Stimulated activated CD8-positive, alpha-beta memory T cell treated with anti-CD3 and anti-CD28 coated beads, Interleukin-12 subunit alpha, Interleukin-12 subunit beta, amount 100 ng/mL, for 4 hours (primary cell): ENCODE results near the gene GOLGA6L2.
"Not testable (repeated sequence)": the region's sequence is repeated elsewhere in the genome, so short reads cannot be mapped to it uniquely, and the experiment has no call there.

Source experiments
- DNase-seq: peaks from one replicate; pipeline ENCODE4 v3.0.0-alpha.2; 2020; ENCODE audit warnings: low read depth

Gene GOLGA6L2, protein sequence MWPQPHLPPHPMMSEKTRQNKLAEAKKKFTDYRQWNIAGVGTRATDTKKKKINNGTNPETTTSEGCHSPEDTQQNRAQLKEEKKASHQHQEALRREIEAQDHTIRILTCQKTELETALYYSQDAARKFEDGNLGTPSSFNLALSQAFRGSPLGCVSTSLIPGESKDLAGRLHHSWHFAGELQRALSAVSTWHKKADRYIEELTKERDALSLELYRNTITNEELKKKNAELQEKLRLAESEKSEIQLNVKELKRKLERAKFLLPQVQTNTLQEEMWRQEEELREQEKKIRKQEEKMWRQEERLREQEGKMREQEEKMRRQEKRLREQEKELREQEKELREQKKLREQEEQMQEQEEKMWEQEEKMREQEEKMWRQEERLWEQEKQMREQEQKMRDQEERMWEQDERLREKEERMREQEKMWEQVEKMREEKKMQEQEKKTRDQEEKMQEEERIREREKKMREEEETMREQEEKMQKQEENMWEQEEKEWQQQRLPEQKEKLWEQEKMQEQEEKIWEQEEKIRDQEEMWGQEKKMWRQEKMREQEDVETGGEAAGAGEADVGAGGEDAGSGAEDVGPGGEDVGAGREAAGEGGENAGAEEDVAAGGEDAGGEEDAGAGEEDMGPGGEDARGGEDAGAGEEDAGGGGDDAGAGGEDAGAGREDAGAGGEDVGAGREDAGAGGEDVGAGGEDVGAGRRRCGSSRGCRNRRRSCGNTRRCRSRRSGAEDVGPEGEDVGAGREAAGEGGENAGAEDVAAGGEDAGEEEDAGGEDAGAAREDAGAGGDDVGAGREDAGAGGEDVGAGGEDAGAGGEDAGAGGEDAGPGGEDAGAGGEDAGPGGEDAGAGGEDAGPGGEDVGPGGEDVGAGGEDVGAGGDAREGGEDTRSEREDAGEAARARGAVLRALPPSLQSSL

DNA sequence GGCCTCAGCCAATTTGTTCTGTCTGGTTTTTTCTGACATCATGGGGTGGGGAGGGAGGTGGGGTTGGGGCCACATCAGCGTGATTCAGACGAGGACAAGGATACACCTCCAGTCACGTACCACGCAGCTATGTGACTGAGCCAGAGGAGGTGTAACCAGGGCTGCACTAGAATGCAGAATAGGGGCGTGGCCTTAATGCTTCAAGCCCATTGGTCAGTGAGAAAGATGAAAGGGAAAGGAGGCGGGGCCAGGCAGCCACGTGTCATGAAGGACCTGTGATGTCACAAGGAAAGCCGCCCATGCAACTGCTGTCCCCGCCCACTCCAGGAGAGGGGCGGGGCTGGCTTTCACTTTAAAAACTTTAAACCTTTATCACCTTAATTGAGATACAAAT is at the start of gene GOLGA6L2:
TSS of gene GOLGA6L2 (minus strand) at position 137 of the 394 bp plus-strand sequence. CDS start at position 75, 62 bp downstream.
- DNase-seq = no peak

DNA sequence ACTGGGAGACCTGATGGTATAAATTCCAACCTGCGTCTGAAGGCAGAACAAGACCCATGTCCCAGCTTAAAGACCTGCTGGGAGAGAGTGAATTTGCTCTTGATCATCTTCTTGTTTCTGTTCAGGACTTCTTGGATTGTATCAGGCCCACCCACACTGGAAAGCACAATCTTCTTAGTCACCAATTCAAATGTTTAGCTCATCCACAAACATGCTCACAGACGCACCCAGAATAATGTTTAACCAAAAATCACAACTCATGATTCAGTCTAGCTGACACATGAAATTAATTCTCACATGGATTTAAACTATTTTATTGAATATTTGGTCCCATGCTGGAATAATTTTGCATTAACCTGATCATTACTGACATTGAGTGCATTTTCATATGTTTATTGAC is 37.8 kb upstream of the GOLGA6L2 start:
- no peak for DNase-seq

DNA sequence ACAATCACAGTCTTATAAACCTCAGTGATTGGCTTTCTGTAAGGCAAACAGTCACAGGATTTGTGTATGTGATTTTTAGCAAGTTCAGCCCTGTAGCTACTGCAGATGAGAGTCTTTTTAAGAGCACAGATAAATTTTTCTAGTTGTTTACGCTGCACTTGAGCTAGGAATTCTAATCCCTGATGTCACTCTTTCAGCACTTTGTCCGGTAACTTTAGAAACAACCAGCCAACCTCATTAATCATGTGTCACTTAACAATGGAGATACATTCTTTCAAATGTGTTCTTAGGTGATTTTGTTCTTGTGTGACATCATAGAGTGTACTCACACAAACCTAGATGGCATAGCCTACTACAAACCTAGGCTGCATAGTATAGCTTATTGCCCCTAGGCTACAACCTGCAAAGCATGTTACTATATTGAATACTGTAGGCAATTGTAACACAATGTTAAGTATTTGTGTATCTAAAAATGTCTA is 36.8 kb upstream of the GOLGA6L2 start:
- DNase-seq = no peak

DNA sequence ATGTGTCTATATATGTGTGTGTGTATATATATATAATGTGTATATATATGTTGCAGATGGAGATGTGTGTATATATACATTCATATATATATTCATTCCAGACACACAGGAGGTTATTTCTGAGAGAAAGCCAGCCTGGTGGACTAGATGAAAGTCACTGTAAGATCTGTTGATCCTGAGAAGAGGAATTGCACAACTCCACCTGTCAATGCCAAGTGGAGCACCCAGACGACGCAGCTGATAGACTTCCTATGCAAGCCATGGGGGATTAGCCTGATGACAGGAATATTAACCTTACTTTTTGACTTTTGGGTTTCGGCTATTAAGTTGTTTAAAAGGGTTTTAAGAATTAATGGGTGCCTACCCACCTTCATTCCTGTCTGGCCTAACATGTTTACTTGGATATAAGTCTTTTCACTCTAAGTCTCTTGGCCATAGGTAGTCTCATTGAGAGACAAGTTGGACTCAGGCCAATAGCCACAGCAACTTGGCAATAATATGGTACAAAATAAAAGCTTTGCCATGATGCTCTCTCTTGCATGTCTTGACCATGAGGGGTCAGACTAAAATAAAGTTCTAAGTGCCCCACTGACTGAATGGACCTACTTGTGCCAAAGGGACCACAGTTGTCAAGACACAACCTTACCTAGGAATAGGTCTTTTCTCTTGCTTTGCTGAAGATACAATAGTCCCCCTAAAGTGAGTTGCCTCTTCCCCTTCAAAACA is 35.9 kb upstream of the GOLGA6L2 start:
- no peak for DNase-seq

DNA sequence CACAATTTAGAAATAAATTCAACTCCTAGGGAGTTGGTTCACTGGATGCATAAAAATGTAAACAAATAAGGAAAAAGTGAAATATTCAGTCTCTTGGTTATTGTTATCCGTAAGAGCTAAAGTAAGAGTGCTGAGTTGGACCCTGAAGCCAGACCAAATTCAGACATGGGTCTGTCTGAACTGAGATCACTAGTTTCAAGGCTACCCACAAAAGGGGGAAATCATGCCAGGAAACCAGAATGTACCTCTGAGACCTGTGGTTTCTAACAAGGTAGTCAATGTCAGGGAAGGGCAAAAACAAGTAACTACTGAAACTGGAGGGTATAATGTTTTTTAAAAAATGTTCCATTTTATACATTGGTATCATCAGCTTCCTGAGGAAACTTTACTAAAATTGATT is 35.2 kb upstream of the GOLGA6L2 start:
- no peak for DNase-seq

DNA sequence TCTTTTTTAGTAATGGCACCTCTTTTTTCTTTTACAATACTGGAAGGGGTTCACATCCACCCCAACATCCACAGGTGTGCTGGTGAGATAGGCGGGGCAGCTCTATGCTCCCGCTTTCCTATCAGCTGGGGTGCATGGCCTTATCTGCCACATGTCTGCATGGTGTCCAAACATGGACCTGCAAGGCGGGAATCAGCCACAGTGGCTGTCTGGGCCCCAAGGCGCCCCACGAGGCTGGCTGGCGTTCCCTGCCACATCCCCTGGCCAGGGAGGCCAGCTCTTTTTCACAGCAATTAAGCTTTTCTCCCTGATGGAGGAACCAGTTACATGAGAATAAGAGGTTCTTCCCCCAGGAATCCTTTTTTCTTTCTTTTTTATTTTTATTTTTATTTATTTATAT is 30.9 kb upstream of the GOLGA6L2 start:
- no peak for DNase-seq

DNA sequence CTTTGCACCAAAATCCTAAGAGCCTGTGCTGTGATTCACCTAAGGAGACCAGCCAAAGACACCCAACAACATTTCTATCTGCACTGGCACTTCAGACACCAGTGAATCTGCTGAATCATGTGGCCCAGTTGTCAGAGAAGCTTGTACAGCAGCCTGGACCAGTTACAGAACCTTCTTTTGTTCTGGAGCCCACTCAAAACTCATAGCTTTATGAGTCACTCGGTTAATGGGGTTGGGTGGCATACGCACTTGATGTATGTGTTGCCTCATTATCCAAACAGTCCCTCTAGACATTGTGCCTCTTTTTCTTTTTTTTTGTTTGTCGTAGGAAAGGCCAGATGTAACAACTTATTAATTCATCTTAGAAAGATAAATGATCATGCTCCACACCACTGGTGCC is 25.6 kb upstream of the GOLGA6L2 start:
- DNase-seq = no peak

DNA sequence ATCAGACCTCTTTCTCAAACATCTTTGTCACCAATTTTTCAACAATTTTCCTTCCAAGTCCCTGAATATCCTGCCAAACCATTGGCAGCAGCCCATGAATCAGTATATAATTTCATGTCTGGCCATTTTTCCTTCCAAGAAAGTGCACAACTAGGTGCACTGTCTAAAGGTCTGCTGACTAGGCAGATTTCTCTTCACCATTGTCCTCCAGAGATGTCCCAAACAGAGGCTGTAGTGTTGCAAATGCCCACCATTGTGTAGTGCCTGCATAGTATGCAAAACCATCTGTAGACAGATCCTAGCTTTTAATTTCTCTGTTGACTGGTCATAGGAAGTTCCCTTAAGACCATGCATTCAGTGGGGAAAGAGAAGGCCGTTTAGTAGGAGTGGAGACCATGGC is 25.0 kb upstream of the GOLGA6L2 start:
- no peak for DNase-seq

DNA sequence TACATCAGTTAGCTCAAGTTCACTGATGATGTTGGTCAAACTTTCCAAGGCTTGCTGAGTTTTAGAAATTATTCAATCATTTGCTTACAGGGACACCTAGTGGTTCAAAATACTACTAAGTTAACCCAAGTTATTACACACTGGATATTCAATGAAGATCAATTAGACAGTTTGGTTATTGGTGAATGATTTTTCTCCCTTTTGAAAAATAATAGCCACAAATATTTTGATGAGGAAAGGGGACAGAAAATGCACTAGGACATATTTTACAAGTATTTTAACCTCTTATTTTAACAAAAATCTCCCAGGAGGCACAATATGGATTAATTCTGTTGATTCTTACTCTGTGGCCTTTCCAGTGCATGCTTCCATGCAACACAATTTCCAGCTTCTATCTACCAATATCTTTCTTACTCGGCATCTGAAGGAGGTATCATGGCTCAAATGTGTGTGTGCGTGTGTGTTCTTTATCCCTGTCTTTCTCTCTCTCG is 20.1 kb upstream of the GOLGA6L2 start:
- DNase-seq = no peak

DNA sequence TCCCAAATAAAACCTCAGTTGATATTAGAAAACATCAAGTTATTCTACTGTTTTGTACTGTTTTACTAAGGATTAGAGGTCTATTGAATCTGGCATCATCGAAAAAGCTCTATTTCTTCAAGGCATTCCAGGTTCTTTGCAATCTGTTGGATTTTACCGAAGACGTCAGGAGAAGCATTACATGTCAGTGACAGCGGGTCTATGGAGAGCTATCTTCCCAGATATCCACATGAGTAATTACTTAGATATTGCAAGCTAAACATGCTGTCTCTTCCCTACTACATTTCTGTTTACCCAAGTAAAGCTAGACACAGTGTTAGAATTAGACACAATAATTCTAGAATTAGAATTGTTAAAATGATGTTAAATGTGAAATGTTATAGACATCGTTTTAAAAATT is 10.8 kb upstream of the GOLGA6L2 start:
- DNase-seq = no peak

DNA sequence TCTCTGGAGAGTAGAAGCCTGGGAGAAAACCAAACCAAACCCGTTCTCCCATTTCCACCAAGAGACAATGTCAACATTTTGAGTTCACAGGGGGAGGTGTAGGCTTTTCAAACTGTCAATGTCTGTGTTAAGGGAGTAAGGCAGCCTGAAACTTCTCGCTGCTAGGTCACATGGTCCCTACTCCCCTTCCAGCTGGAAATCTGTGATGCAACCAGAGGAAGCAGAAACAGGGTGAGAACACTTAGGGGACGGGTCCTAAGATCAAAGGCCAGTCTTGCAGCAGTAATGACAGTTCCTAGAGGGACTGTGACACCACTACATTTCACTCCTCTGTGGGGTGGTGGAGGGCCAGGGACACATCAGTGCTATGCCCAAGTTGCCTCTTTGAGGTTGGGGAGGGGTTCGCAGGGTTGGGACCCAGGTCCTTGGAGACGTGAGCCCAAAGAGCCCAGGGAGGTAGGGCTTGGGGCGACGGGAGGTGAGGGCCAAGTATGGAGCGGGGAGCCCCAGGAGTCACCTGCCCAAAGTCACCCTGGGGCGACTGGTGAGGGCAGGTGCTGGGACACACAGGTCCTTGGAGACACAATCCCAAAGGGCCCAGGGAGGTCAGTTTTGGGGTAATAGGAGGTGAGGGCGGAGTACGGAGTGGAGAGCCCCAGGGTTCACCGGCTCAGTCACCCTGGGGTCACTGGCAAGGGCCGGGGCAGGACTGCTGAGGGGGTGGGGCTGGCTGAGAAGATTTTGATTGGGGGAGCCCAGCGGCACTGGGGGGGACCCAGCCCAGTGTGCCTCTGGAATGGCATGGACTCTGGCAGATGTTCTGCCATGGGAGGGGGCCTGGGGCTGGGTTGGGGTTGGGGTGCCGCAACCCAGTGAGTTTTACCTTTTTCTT is 582 bp downstream of the GOLGA6L2 start:
- DNase-seq = no peak

DNA sequence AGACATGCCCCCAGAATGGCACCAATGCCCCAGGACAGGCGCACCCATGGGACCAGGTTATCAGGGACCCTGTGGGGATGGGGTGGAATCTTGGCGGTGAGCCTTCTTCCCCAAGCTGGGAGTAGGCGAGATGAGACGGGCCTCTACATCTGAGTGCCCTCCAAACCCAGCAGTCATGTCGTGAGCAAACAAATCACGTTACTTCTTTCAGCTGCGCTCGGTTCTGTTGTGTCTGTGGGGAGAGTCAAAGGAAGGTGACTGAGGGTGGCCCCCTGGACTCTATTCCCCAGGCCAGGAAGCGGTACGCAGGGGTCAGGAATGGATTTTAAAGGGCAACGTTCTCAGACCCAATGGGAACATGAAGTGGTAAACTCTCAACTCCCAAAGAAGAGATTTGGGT is 2.8 kb downstream of the GOLGA6L2 start:
- DNase-seq = no peak

DNA sequence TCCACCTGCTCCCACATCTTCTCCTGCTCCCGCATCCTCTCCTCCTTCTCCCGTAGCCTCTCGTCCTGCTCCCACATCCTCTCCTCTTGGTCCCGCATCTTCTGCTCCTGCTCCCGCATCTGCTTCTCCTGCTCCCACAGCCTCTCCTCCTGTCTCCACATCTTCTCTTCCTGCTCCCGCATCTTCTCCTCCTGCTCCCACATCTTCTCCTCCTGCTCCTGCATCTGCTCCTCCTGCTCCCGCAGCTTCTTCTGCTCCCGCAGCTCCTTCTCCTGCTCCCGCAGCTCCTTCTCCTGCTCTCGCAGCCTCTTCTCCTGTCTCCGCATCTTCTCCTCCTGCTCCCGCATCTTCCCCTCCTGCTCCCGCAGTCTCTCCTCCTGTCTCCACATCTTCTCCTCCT is 5.8 kb downstream of the GOLGA6L2 start:
- no peak for DNase-seq

DNA sequence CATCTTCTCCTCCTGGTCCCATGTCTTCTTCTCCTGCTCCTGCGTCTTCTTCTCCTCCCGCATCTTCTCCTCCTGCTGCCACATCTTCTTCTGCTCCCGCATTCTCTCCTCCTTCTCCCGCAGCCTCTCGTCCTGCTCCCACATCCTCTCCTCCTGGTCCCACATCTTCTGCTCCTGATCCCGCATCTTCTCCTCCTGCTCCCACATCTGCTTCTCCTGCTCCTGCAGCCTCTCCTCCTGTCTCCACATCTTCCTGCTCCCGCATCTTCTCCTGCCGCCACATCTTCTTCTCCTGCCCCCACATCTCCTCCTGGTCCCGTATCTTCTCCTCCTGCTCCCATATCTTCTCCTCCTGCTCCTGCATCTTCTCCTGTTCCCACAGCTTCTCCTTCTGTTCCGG is 6.4 kb downstream of the GOLGA6L2 start:
- DNase-seq = no peak

DNA sequence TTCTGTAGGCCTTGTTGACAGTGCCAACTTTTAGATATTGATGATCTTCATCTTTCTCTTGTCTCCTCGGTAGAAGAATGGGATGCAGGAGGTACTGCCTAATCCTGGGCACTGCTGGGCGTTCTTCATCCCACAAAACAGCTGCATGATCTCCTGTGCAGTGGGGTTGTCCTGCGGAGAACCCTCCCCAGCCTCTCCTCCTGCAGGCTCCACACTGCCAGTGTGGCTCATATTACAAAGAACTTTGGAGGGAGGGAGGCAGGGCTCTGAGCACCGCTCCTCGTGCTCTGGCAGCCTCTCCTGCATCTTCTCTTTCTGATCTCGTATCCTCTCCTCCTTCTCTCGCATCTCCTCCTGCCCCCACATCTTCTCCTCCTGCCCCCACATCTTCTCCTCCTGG is 7.5 kb downstream of the GOLGA6L2 start:
- DNase-seq = no peak

DNA sequence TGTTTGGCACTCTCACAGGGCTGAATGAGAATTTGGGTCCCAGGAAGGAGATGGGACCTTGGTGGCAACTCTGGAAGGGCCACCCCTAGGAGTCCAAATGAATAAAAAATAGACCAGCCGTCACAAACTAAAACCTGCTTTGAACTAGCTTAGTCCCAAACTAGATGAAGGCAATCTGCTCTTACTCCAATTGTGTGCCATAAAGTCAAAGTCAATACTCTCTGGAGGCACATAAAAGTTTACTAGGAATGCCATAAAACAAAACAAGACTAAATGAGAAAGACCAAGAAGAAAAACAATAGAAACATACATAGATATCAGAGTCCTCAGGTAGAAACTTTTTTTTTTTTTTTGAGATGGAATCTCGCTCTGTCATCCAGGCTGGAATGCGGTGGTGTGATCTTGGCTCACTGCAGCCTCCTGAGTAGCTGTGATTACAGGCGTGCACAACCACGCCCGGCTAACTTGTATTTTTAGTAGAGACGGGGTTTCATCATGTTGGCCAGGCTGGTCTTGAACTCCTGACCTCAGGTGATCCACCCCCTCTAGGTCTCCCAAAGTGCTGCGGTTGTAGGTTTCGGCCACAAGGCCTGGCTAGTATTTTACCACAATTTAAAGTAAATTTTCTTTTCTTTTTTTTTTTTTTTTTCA is 8.1 kb downstream of the GOLGA6L2 start:
- no peak for DNase-seq

DNA sequence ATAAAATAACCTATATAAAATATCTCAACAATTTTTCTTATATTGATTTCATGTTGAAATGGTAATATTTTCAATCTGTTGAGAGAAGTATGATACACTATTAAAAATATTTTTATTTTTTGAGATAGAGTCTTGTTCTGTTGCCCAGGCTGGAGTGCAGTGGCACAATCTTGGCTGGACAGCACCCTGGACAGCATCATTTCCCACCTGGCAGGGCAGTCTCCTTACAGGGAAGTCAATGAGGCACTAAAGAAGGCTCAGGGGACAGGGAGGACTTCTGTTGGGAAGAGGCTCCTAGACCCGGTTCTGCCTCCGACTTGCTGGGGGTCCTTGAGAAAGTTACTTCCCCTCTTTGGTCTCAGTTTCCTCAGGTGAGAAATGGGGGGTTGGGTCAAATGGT is 9.4 kb downstream of the GOLGA6L2 start:
- no peak for DNase-seq

DNA sequence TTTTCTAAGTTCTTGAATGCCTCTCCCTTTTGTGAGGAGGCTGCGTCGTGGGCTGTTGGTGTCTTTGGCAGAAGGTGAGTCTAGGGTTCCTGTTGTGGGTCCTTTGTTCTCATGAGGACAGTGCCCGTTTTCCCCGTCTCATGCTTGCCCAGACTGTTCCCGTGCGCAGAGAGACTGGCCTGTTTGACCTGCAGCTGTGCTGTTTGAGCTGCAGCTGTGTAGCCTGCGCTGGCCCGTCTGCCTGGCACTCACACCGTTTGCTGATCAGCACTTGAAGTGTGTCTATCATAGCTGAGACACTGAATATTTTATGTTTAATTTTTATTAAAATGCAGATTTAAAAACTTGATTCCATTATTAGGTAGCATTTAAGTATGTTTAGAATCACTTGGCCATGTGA is 9.9 kb downstream of the GOLGA6L2 start:
- DNase-seq = no peak

DNA sequence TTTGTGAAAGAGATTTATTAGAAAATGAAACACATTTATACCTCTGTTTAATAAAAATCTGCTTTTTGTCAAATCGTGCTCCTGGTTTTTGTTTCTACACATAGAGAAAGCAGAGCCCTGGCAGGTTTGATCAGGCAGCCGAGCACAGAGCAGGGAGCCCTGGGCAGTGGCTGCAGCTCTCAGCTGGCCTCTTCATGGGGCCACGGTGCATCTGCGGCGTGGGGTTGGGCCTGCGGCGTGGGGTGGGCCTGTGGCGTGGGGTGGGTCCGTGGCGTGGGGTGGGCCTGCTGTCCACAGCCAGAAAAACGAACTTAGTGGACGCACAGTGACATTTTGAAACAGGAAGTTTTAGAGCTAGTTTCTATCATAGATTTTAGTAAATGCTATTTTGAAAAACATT is 10.6 kb downstream of the GOLGA6L2 start:
- no peak for DNase-seq

DNA sequence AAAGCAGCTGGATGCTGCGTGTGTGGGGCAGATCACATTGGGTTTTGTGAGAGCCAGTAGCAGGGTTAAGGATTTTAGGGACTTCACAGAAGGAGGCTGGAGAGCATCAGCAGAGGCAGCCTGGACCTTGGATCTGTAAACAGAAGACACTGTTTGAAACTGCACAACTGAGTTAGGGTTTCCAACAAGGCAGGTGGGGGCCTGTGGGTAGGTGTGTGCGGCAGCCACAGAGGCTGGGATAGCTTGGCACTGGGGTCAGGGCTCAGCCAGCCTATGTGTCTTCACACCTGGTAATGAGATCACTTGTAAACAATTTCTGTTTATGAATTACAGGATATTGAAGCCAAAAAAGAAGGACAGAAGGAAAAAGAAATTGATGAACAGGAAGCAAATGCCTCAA is 12.3 kb downstream of the GOLGA6L2 start:
- not testable (repeated sequence) for DNase-seq

DNA sequence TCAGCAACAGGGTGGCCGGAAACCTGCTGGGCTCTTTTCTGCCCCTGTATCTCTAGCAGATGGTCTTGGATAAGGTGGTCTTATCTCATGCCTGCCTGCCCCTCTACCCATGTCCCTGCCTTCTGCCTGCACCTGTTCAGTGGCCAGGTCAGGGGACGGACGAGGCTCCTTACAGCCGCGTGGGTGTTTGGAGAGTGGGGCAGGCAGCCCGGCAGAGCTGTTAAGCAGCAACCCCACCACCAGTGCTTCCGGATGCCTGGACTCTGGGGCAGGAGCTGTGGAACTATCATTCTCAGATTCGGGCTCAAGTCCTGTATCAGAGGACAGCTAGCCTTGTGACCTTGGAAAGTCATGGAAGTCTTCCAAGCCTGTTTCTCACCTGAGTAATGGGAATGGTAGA is 21.7 kb downstream of the GOLGA6L2 start:
- DNase-seq = not testable (repeated sequence)
